Endothelial cell of umbilical vein (primary cell): ENCODE results near the gene NXPH4. TPM values are rescaled to one million over a fixed set of nuclear protein-coding genes. Genes with fewer than 3 reads are reported as not detected.

ENCODE experiments used
- BruUV-seq: library from RNA; stranded (reverse); fragments of 400-500 nt; replicated peaks from 2 replicates; lab custom pipeline; 2021; lab: Mats Ljungman, UMichigan
- CTCF ChIA-PET: fragments of 300-600, 350-600 bp; sonication (Branson Sonifier 250); formaldehyde crosslinking; loops from one replicate; lab custom pipeline; 2021; ENCODE audit warnings: antibody characterized with exemption, inconsistent platforms; lab: Charles Lee
- POLR2A ChIA-PET: fragments of 300-600, 350-600 bp; sonication (Branson Sonifier 250); formaldehyde crosslinking; loops from one replicate; lab custom pipeline; 2021; ENCODE audit warnings: antibody characterized with exemption, inconsistent platforms; lab: Charles Lee
- DNase-seq: peaks from one replicate; pipeline ENCODE4 v3.0.0-alpha.2; 2011; ENCODE audit warnings: low read depth, low spot score
- FAIRE-seq: peaks from 2 replicates; lab custom pipeline; 2011; peaks lifted over from hg19 to GRCh38; lab: Jason Lieb, UNC
- H2AFZ ChIP-seq: 2 replicates; pipeline ENCODE4 v1.6.0; 2012; ENCODE audit warnings: low read depth, low read length, control low read depth, inconsistent platforms
- H3K27ac ChIP-seq: 2 replicates; pipeline ENCODE4 v1.5.1; 2011; ENCODE audit warnings: low read depth, mild to moderate bottlenecking, control low read depth, low read length, moderate library complexity; ENCODE audit not compliant: insufficient read depth
- H3K27me3 ChIP-seq, 2 experiments: 2 replicates each; pipeline versions ENCODE4 v1.6.0 to v1.6.1; 2011; ENCODE audit warnings: low read length in 2 of 2, mixed read lengths in 1 of 2; ENCODE audit not compliant: control insufficient read depth in 2 of 2, insufficient read depth in 2 of 2
- H3K36me3 ChIP-seq, 2 experiments: 2 replicates in 1 of 2; 3 replicates in 1 of 2; pipeline ENCODE4 v1.5.1; 2011; ENCODE audit warnings: low read length in 2 of 2, mild to moderate bottlenecking in 1 of 2, moderate library complexity in 1 of 2; ENCODE audit not compliant: control insufficient read depth in 2 of 2, insufficient read depth in 2 of 2; ENCODE audit errors: extremely low read depth in 1 of 2
- H3K4me1 ChIP-seq: 3 replicates; pipeline ENCODE4 v1.5.1; 2011; ENCODE audit warnings: mild to moderate bottlenecking, low read length; ENCODE audit not compliant: control insufficient read depth, insufficient read depth; ENCODE audit errors: extremely low read depth
- H3K4me2 ChIP-seq: 2 replicates; pipeline ENCODE4 v1.6.1; 2011; ENCODE audit warnings: low read length, control low read depth, mixed read lengths; ENCODE audit not compliant: insufficient read depth
- H3K4me3 ChIP-seq, 3 experiments: fragments of 200-600 bp in 1 of 3; sonication (generic), shearing (Covaris generic) in 1 of 3; replicated peaks in 1 of 3; 2 replicates each; pipeline ENCODE4 v1.5.1; 2011 to 2016; ENCODE audit warnings: control low read depth in 3 of 3, low read length in 3 of 3, mild to moderate bottlenecking in 2 of 3, inconsistent platforms in 1 of 3, low read depth in 1 of 3, moderate library complexity in 1 of 3; ENCODE audit not compliant: insufficient read depth in 1 of 3
- H3K79me2 ChIP-seq: 2 replicates; pipeline ENCODE4 v1.6.0; 2012; ENCODE audit warnings: low read length, inconsistent platforms; ENCODE audit not compliant: control insufficient read depth, insufficient read depth
- H3K9ac ChIP-seq: replicated peaks from 2 replicates; pipeline ENCODE3; 2011; ENCODE audit warnings: low read length, control low read depth; ENCODE audit not compliant: insufficient read depth; ENCODE audit errors: extremely low read depth
- H3K9me1 ChIP-seq: replicated peaks from 3 replicates; pipeline ENCODE4 v1.6.0; 2011; ENCODE audit warnings: mild to moderate bottlenecking, low read length; ENCODE audit not compliant: control insufficient read depth, insufficient read depth; ENCODE audit errors: extremely low read depth
- H3K9me3 ChIP-seq: replicated peaks from 2 replicates; pipeline ENCODE4 v1.5.1; 2012; ENCODE audit warnings: low read length, inconsistent platforms; ENCODE audit not compliant: control insufficient read depth, insufficient read depth
- H4K20me1 ChIP-seq: replicated peaks from 2 replicates; pipeline ENCODE3; 2011; ENCODE audit warnings: mild to moderate bottlenecking, low read length; ENCODE audit not compliant: control insufficient read depth, insufficient read depth; ENCODE audit errors: extremely low read depth
- EZH2 ChIP-seq: IDR thresholded peaks from 2 replicates; pipeline ENCODE4 v1.6.1; 2012; ENCODE audit warnings: borderline replicate concordance, low read depth, mild to moderate bottlenecking, moderate library complexity, low read length, inconsistent platforms; ENCODE audit not compliant: severe bottlenecking
- FOS ChIP-seq: IDR thresholded peaks from 2 replicates; pipeline ENCODE4 v1.6.1; 2011; ENCODE audit warnings: mild to moderate bottlenecking, low read length, moderate library complexity, borderline replicate concordance; ENCODE audit not compliant: insufficient read depth
- GATA2 ChIP-seq: IDR thresholded peaks from 2 replicates; pipeline ENCODE4 v1.7.0; 2011; ENCODE audit warnings: low read depth, mild to moderate bottlenecking, moderate library complexity, mixed read lengths, low read length; ENCODE audit not compliant: insufficient read length, insufficient read depth
- JUN ChIP-seq: IDR thresholded peaks from 2 replicates; pipeline ENCODE4 v1.6.1; 2011; ENCODE audit warnings: borderline replicate concordance, low read depth; ENCODE audit not compliant: insufficient read length, insufficient read depth
- MAX ChIP-seq: IDR thresholded peaks from 2 replicates; pipeline ENCODE4 v1.6.1; 2011; ENCODE audit not compliant: insufficient read depth, insufficient read length
- MYC ChIP-seq: IDR thresholded peaks from one replicate; pipeline ENCODE4 v1.6.1; 2011; ENCODE audit warnings: mild to moderate bottlenecking, low read depth, low read length
- POLR2A ChIP-seq: IDR thresholded peaks from 2 replicates; pipeline ENCODE4 v1.6.1; 2012; ENCODE audit warnings: low read depth, mild to moderate bottlenecking, control low read depth, low read length
- POLR2AphosphoS5 ChIP-seq: IDR thresholded peaks from 2 replicates; pipeline ENCODE4 v1.6.1; 2012; ENCODE audit warnings: low read depth, mild to moderate bottlenecking, control low read depth, low read length, moderate library complexity; ENCODE audit not compliant: insufficient read depth
- dilution Hi-C: fragments of 300-500 bp; cut with MboI; formaldehyde crosslinking; loops from one replicate; pipeline ENCODE4 v1.15.0; 2019; ENCODE audit warnings: low sequenced_read_pairs; ENCODE audit not compliant: extremely low pct_ligation_motif_present
- intact Hi-C: fragments of 100-400 bp; cut with micrococcal nuclease; formaldehyde crosslinking; loops from one replicate; pipeline ENCODE4 v1.10.0; 2022
- polyA plus RNA-seq, 4 experiments: library from polyadenylated mRNA; depleted of rRNA in 3 of 4; stranded (reverse) in 3 of 4; unstranded in 1 of 4; fragments of >200 nt; gene quantifications; 2 replicates each; pipeline versions ENCODE4 v1.2.1 to v1.2.3, GENCODE V29; 2011 to 2012; ENCODE audit warnings: missing spikeins in 1 of 4
- total RNA-seq: library from RNA; stranded (reverse); gene quantifications from 2 replicates; pipeline ENCODE4 v1.2.3, GENCODE V29; 2021
- TF ChIP-seq, protein P1 (sequence below), 2 donors: IDR thresholded peaks; 1 replicate in 1 of 2; 2 replicates in 1 of 2; pipeline ENCODE4 v1.5.1; 2011; ENCODE audit warnings: low read length in 2 of 2, mild to moderate bottlenecking in 2 of 2, moderate library complexity in 2 of 2, control low read depth in 1 of 2, inconsistent platforms in 1 of 2, low read depth in 1 of 2; ENCODE audit not compliant: insufficient read depth in 1 of 2; ENCODE audit errors: extremely low read depth in 1 of 2

NXPH4 gene
- total and polyA plus RNA-seq, 2 donors (not counting 3 experiments of a cell fraction or from before 2014, with no cell fraction given), result 0.07 TPM; not detected in 1

- Histone ChIP-seq H3K4me1 (no peaks in the 10 kb centered on the region), H3K27ac (no peak overlapping the region), H3K27me3 (no peaks in the 10 kb centered on the region), H3K4me3 (no peak overlapping the region), H3K9me3 (no peaks in the 10 kb centered on the region), H2AFZ (no peak overlapping the region), H4K20me1 (no peaks in the 10 kb centered on the region), H3K9me1 (no peaks in the 10 kb centered on the region), H3K79me2 (no peaks in the 10 kb centered on the region), H3K36me3 (no peaks in the 10 kb centered on the region), H3K9ac (no peak overlapping the region), H3K4me2 (no peak overlapping the region)
- no peak for TF ChIP-seq FOS
- TF ChIP-seq, protein P1, sequence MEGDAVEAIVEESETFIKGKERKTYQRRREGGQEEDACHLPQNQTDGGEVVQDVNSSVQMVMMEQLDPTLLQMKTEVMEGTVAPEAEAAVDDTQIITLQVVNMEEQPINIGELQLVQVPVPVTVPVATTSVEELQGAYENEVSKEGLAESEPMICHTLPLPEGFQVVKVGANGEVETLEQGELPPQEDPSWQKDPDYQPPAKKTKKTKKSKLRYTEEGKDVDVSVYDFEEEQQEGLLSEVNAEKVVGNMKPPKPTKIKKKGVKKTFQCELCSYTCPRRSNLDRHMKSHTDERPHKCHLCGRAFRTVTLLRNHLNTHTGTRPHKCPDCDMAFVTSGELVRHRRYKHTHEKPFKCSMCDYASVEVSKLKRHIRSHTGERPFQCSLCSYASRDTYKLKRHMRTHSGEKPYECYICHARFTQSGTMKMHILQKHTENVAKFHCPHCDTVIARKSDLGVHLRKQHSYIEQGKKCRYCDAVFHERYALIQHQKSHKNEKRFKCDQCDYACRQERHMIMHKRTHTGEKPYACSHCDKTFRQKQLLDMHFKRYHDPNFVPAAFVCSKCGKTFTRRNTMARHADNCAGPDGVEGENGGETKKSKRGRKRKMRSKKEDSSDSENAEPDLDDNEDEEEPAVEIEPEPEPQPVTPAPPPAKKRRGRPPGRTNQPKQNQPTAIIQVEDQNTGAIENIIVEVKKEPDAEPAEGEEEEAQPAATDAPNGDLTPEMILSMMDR (IDR thresholded peaks at IDR 0.05; ENCODE audit: extremely low read depth in 1 of 2, insufficient read depth in 1 of 2, low read depth in 1 of 2, low read length in 2 of 2), result peak; percentile 68 to 76
- intact Hi-C loops, result no loop called here
- POLR2A ChIA-PET, result no interaction called here
- dilution Hi-C loops, result no loop called here
- CTCF ChIA-PET, result interaction anchor here (0.5 to 13.0 kb wide), 20 partner anchors 9 to 110 kb away, joined by 3 to 429 read pairs (median 4); partner anchors contain the start of genes LRP1, LRP1-AS, NAB2 and STAT6
- BruUV-seq, result no TSS peak
- peak; percentile 24 for DNase-seq
- FAIRE-seq, result no peak
These were observed 41.0 kb upstream of the NXPH4 start for GRCh38 chr12:57175428-57176138.

GRCh38 chr12:57176139-57176477 lies 40.5 kb upstream of the NXPH4 start:
- ChIA-PET CTCF (interaction anchor here (0.5 to 13.0 kb wide), 20 partner anchors 9 to 111 kb away, joined by 3 to 429 read pairs (median 4); partner anchors contain the start of genes LRP1, LRP1-AS, NAB2 and STAT6), POLR2A (no interaction called here)
- no peak for FAIRE-seq
- Histone ChIP-seq H3K4me3 (no peak overlapping the region), H4K20me1 (no peaks in the 10 kb centered on the region), H3K9me3 (no peaks in the 10 kb centered on the region), H2AFZ (no peak overlapping the region), H3K79me2 (no peaks in the 10 kb centered on the region), H3K27me3 (peaks cover 0 to 2% of the 10 kb centered on the region in 2 experiments), H3K4me1 (no peaks in the 10 kb centered on the region), H3K27ac (no peak overlapping the region), H3K36me3 (no peaks in the 10 kb centered on the region), H3K9ac (no peak overlapping the region), H3K9me1 (no peaks in the 10 kb centered on the region), H3K4me2 (no peak overlapping the region)
- intact Hi-C loops (no loop called here), dilution Hi-C loops (no loop called here)
- BruUV-seq, result no TSS peak
- TF ChIP-seq GATA2 (no peak), MAX (no peak), EZH2 (no peak), FOS (no peak), POLR2AphosphoS5 (no peak), MYC (no peak), POLR2A (no peak), JUN (no peak)
- TF ChIP-seq, protein P1 (IDR thresholded peaks at IDR 0.05; ENCODE audit: extremely low read depth in 1 of 2, insufficient read depth in 1 of 2, low read depth in 1 of 2, low read length in 2 of 2), result no peak
- DNase-seq, result no peak
